ENCODE measurements around the gene QRSL1.

- TF ChIP-seq CTCF (IDR thresholded peaks at IDR 0.05) (no peak), POLR2A (IDR thresholded peaks at IDR 0.05) (no peak)
These were observed 62.9 kb downstream of the QRSL1 start for GRCh38 chr6:106692112-106692818.

Data from testis (tissue), 2 donors.